ENCODE results near the gene BIN1. TPM values are rescaled to one million over a fixed set of nuclear protein-coding genes. Genes with fewer than 3 reads are reported as not detected.

The BIN1 gene
- total and polyA plus RNA-seq, 8 donors = 13.3 to 21.3 (median 16.2) TPM

DNA sequence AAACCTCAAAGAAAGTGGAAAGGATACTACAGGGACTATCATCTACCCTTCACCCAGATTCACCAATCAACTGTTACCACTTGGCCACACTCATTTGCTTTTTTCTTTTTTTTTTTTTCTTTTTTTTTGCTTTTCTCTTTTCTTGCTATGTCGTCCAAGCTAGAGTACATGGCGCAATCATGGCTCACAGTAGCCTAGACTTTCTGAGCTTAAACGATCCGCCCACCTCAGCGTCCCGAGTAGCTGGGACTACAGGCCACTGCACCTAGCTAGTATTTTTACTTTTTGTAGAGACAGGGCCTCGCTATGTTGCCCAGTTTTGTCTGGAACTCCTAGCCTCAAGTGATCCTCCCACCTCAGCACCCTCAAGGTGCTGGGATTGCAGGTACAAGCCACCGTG lies 24.0 kb downstream of the BIN1 start:
- ATAC-seq (peak in 1 of 4 donors; percentile 7), FAIRE-seq (no peak), DNase-seq (no peak)
- no peaks in the 10 kb centered on the region for H3K4me1 ChIP-seq
- no peaks in the 10 kb centered on the region for H3K27me3 ChIP-seq
- intact Hi-C loops (cut with DNase I) = no loop called here
- no peaks in the 10 kb centered on the region for H3K36me3 ChIP-seq
- no peaks in the 10 kb centered on the region for H3K9me3 ChIP-seq
- WGBS, 2 donors = 90 to 97% methylated on average over 8 of the region's 8 CpGs
- no peak overlapping the region for H3K27ac ChIP-seq
- TF ChIP-seq, protein P1, sequence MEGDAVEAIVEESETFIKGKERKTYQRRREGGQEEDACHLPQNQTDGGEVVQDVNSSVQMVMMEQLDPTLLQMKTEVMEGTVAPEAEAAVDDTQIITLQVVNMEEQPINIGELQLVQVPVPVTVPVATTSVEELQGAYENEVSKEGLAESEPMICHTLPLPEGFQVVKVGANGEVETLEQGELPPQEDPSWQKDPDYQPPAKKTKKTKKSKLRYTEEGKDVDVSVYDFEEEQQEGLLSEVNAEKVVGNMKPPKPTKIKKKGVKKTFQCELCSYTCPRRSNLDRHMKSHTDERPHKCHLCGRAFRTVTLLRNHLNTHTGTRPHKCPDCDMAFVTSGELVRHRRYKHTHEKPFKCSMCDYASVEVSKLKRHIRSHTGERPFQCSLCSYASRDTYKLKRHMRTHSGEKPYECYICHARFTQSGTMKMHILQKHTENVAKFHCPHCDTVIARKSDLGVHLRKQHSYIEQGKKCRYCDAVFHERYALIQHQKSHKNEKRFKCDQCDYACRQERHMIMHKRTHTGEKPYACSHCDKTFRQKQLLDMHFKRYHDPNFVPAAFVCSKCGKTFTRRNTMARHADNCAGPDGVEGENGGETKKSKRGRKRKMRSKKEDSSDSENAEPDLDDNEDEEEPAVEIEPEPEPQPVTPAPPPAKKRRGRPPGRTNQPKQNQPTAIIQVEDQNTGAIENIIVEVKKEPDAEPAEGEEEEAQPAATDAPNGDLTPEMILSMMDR (IDR thresholded peaks at IDR 0.05) = no peak
- no peak overlapping the region for H3K4me3 ChIP-seq

DNA sequence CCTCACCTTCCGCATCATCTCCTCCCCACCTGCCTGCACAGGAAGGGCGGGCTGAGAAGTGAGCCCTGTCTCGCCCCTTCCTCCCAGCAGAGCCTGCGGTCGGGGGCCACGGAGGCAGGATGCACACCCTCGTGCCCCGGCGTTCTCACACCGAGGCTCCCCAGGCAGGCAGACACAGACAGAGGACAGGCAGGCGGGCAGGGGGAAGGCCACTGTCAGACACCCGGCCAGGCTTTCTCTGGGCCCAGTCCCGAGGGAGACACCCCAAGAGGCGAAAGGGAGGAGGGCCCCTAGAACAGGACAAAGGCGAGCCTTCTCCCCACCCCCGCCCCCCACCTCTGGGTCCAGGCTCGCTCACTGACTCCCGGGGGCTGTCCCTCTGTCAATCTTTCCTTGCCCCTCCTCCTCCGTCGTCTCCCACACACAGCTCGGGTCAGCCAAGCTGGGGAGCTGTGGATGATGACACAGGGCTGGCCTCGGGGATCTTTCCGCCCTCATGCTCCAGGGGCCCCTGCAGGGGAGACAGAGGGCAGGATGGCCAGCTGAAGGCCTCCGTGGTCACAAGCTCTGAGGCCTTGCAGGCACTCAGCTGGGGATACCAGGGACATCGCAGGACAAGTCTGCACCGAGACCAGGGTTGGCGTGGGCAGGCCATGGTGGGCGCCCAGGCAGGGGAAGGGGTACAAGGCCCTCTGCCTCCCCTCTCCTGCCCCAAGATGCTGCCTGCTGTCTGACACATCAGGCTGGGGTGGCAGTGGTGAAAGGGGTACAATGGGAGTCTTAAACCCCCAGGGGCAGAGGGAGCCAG lies 24.9 kb downstream of the BIN1 start:
- H3K36me3 ChIP-seq = no peaks in the 10 kb centered on the region
- H3K27ac ChIP-seq = no peak overlapping the region
- no peaks in the 10 kb centered on the region for H3K27me3 ChIP-seq
- H3K4me3 ChIP-seq = no peak overlapping the region
- no peaks in the 10 kb centered on the region for H3K4me1 ChIP-seq
- WGBS, 2 donors = 74 to 79% methylated on average over 26 to 28 of the region's 28 CpGs
- intact Hi-C loops (cut with DNase I) = no loop called here
- DNase-seq (no peak), ATAC-seq (peak in 2 of 4 donors; percentile 8 to 17), FAIRE-seq (no peak)
- no peaks in the 10 kb centered on the region for H3K9me3 ChIP-seq
- TF ChIP-seq, protein P1 (IDR thresholded peaks at IDR 0.05) = no peak

- no peak for FAIRE-seq
- intact Hi-C loops (cut with DNase I) = no loop called here
- peak in 3 of 4 donors; percentile 14 to 37 (median 23) for ATAC-seq
- H3K9me3 ChIP-seq = no peaks in the 10 kb centered on the region
- no peaks in the 10 kb centered on the region for H3K36me3 ChIP-seq
- H3K4me1 ChIP-seq = no peaks in the 10 kb centered on the region
- no peak overlapping the region for H3K27ac ChIP-seq
- TF ChIP-seq, protein P1 (IDR thresholded peaks at IDR 0.05) = no peak
- H3K4me3 ChIP-seq = no peak overlapping the region
- 85 to 90% methylated on average over 24 of the region's 24 CpGs for WGBS, 2 donors
- no peak for DNase-seq
- H3K27me3 ChIP-seq = no peaks in the 10 kb centered on the region
Measured at GRCh38 chr2:127080938-127081755, 25.8 kb downstream of the BIN1 start.

DNA sequence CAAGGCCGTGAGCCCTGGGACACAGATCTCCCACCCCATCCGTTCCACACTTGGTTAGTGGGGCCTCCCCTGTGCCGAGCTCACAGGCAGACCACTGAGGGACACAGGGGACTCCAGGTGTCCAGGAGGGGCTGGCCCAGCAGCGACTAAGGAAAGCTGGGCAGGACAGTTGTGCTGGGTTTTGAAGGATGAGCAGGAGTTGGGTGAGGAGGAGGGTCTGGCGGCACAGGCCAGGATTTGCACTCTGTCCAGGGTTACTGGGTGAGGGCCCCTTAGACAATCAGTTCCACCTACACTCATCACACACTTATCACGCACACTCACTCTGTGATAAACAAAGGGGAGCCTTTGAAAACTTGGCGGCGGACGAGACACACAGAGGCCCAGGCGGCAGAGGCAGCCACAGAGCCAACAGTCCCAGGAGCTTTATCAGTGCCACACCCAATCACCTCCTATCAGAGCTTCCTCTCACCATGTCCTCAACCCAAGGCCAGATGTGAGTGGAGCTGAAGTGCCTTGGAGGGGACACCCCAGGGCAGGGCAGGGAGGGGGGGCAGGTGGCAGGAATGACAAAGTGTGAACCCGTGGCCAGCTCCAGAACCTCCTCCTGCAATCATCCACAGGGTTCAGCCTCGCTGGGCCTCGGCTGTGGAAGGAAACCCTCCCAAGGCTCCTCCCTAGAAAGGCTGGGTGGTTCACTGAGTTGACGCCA lies 26.6 kb downstream of the BIN1 start:
- no peaks in the 10 kb centered on the region for H3K4me1 ChIP-seq
- no peak for DNase-seq
- TF ChIP-seq, protein P1 (IDR thresholded peaks at IDR 0.05) = no peak
- H3K9me3 ChIP-seq = no peaks in the 10 kb centered on the region
- intact Hi-C loops (cut with DNase I) = no loop called here
- no peak overlapping the region for H3K27ac ChIP-seq
- no peaks in the 10 kb centered on the region for H3K27me3 ChIP-seq
- H3K4me3 ChIP-seq = no peak overlapping the region
- no peaks in the 10 kb centered on the region for H3K36me3 ChIP-seq
- no peak for FAIRE-seq
- 89 to 94% methylated on average over 14 of the region's 14 CpGs for WGBS, 2 donors
- peak in 2 of 4 donors; percentile 2 to 12 for ATAC-seq
